ENCODE results near the gene ZNF594.
"Not testable (repeated sequence)": the region's sequence is repeated elsewhere in the genome, so short reads cannot be mapped to it uniquely, and the experiment has no call there.

Gene ZNF594

GRCh38 chr17:5136580-5137412 lies 54.9 kb downstream of the ZNF594 start:
- not testable (repeated sequence) for DNase-seq (ENCODE audit: low spot score)

- DNase-seq (ENCODE audit: low spot score) = no peak
These were observed 55.7 kb downstream of the ZNF594 start for GRCh38 chr17:5135726-5136579.

GRCh38 chr17:5135131-5135712 lies 56.4 kb downstream of the ZNF594 start:
- DNase-seq (ENCODE audit: low spot score) = peak; percentile 41

- DNase-seq (ENCODE audit: low spot score) = not testable (repeated sequence)
These were observed 57.1 kb downstream of the ZNF594 start for GRCh38 chr17:5134571-5134970.

- DNase-seq (ENCODE audit: low spot score) = not testable (repeated sequence)
These were observed 57.7 kb downstream of the ZNF594 start for GRCh38 chr17:5133961-5134360.

- no peak for DNase-seq (ENCODE audit: low spot score)
These were observed 58.4 kb downstream of the ZNF594 start for GRCh38 chr17:5133311-5133710.

- DNase-seq (ENCODE audit: low spot score) = not testable (repeated sequence)
These were observed 59.0 kb downstream of the ZNF594 start for GRCh38 chr17:5132503-5133225.

GRCh38 chr17:5131799-5132502 lies 59.7 kb downstream of the ZNF594 start:
- DNase-seq (ENCODE audit: low spot score) = not testable (repeated sequence)

- DNase-seq (ENCODE audit: low spot score) = no peak
These were observed 60.4 kb downstream of the ZNF594 start for GRCh38 chr17:5131146-5131715.

- not testable (repeated sequence) for DNase-seq (ENCODE audit: low spot score)
These were observed 61.0 kb downstream of the ZNF594 start for GRCh38 chr17:5130687-5131086.

GRCh38 chr17:5130261-5130660 lies 61.4 kb downstream of the ZNF594 start:
- not testable (repeated sequence) for DNase-seq (ENCODE audit: low spot score)

GRCh38 chr17:5129770-5130169 lies 61.9 kb downstream of the ZNF594 start:
- not testable (repeated sequence) for DNase-seq (ENCODE audit: low spot score)
